T-helper 2 cell treated with Interferon-gamma antibody and Interleukin-4, amounts not matched to agents 5 μg/mL and 100 μg/mL, for 36 hours (primary cell): Measurements from ENCODE around the gene DAO.
A peak's percentile ranks its signal among the peaks of the same experiment; 100 is the strongest.

Experiments
- DNase-seq: peaks from one replicate; pipeline ENCODE4 v3.0.0; 2021; ENCODE audit warnings: low spot score
- H3K27ac Mint-ChIP-seq: one replicate; pipeline ENCODE4 v1.8.0; 2021; ENCODE audit warnings: mild to moderate bottlenecking, mixed read lengths
- H3K27me3 Mint-ChIP-seq: one replicate; pipeline ENCODE4 v1.8.0; 2021; ENCODE audit warnings: low read depth, mixed read lengths
- H3K36me3 Mint-ChIP-seq: one replicate; pipeline ENCODE4 v1.8.0; 2021; ENCODE audit warnings: low read depth, mixed read lengths
- H3K4me1 Mint-ChIP-seq: one replicate; pipeline ENCODE4 v1.8.0; 2021; ENCODE audit warnings: low read depth, mixed read lengths
- H3K4me3 Mint-ChIP-seq: one replicate; pipeline ENCODE4 v1.8.0; 2022; ENCODE audit warnings: mild to moderate bottlenecking, moderate library complexity, mixed read lengths
- H3K9me3 Mint-ChIP-seq: one replicate; pipeline ENCODE4 v1.8.0; 2021; ENCODE audit warnings: mixed read lengths

DAO gene

DNA sequence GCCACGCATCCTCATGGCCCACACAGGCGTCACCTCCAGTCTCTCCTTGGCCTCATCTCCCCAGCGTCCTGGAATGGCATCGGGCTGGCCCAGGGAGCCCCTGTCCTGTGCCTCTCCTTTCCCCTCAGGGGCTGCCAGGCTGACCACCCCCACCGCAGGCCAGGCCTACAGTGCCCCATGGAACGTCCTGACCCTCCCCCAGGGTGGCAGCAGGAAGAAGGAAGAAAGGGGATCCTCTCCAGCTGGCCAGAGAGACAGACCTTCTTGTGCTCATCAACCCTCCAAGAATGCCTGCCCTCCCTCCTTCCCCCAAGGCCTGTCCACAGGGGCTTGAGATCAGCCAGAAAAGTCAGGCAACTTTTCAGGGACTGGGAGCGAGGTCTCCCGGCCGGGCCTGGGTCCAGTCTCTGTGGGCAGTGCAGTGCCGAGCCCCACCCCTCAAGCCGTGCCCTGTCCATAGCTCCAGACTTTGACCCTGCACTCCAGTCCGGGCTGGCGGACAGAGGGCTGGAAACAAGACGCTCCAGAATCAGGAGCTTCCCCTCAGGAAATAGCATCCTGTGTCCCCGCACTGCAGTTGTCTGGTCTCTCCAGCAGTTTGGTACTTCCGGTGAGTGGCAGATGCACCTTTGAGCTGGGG is at the start of gene DAO:
Gene DAO (plus strand): TSS at position 478 of the 640 bp plus-strand sequence. CDS start 4,915 bp downstream, outside the sequence.
- H3K27ac Mint-ChIP-seq = no peak within 1 kb of the TSS
- DNase-seq = no peak
- peaks cover 10% of the 10 kb centered on the region for H3K4me1 Mint-ChIP-seq

DNA sequence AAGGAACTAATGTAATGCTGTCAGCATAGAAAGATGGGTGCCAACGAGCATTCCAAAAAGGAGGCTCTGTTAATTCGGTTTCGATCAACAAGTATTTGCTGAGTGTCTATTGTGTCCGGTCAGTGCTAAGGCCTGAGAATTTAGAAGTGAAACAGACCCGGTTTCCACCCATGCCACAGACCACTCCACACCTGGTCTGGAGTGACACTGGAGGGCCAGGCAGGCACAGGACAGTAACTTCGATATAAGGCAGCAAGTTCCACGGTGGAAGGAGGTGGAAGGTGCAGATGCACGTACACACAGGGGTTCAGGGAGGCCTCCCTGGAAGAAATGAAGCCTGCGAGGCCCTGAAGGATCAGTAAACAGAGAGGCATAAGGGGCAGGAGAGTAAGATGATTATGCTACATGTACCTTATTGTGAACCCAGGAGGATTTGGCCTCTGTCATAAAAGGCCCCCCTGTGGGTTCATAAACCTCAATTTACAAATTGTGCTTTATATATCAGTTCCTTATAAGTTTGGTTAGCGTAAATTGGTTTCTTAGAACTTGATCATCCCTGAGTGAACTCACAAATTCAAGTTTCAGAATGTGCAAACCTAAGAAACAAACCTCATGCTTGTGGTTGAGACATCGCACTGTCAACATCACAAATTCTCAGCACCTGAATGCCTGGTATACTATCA is 48.4 kb upstream of the DAO start:
- H3K4me3 Mint-ChIP-seq = peak overlapping the region; percentile 47
- H3K9me3 Mint-ChIP-seq = no peaks in the 10 kb centered on the region
- H3K27me3 Mint-ChIP-seq = no peaks in the 10 kb centered on the region
- DNase-seq = peak; percentile 16
- peaks cover 74% of the 10 kb centered on the region for H3K4me1 Mint-ChIP-seq
- peak overlapping the region; percentile 80 for H3K27ac Mint-ChIP-seq
- H3K36me3 Mint-ChIP-seq = peaks cover 70% of the 10 kb centered on the region

More for the DNA sequence above, at the start of gene DAO:
- Mint-ChIP-seq H3K4me3 (no peak within 1 kb of the TSS), H3K9me3 (peaks cover 4% of the 10 kb centered on the region), H3K36me3 (no peaks in the 10 kb centered on the region), H3K27me3 (no peaks in the 10 kb centered on the region)

DNA sequence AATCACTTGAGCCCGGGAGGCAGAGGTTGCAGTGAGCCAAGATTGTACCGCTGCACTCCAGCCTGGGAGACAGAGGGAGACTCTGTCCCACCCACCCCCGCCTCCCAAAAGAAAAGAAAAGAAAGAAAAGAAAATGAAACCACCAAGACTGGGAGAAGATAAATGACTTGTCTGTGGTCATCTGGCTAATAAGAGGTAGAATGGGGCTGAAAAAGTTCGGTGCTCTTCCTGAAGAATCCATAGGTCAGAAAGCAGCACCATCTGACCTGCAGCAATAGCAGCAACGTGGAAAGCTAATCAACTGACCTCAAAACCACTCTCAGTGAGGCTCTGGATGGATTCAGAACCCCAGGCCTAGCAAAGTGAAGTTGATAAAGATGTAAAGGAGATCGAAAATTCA is 47.7 kb upstream of the DAO start:
- H3K27me3 Mint-ChIP-seq = no peaks in the 10 kb centered on the region
- no peak for DNase-seq
- H3K27ac Mint-ChIP-seq = peak overlapping the region; percentile 80
- H3K9me3 Mint-ChIP-seq = no peaks in the 10 kb centered on the region
- peaks cover 66% of the 10 kb centered on the region for H3K36me3 Mint-ChIP-seq
- peak overlapping the region; percentile 51 for H3K4me3 Mint-ChIP-seq
- peaks cover 70% of the 10 kb centered on the region for H3K4me1 Mint-ChIP-seq

DNA sequence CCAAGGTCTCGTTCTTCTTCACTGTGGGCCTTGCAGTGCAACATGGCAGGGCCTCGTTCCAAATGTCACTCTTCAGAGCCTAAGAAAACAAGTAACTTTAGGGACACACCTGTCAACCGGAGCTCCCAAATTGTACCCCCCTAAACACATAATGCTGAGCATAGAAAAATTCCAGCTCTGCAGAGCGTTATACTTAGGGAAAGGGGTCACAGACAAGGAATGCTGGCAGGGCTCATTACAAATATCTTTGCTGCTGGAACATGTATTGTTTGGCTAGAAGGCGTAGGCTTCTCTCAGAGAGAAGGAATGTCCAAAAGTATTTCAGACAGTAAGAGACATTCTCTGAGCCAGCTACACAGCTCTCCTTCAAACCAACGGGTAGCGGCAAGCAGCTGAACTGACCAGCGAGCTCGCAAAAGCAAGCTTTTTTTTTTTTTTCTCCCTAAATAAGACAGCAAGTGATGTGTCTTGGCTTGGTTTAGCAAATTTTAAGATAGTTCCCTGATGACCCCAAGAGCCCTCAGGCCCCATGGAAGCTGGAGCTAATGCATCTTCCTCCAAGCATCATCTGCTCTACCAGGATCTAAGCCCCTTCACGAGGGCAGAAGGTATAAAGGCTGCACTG is 47.0 kb upstream of the DAO start:
- Mint-ChIP-seq H3K4me1 (peaks cover 68% of the 10 kb centered on the region), H3K36me3 (peaks cover 63% of the 10 kb centered on the region), H3K4me3 (no peak overlapping the region), H3K27ac (no peak overlapping the region), H3K27me3 (no peaks in the 10 kb centered on the region), H3K9me3 (no peaks in the 10 kb centered on the region)
- DNase-seq = no peak

DNA sequence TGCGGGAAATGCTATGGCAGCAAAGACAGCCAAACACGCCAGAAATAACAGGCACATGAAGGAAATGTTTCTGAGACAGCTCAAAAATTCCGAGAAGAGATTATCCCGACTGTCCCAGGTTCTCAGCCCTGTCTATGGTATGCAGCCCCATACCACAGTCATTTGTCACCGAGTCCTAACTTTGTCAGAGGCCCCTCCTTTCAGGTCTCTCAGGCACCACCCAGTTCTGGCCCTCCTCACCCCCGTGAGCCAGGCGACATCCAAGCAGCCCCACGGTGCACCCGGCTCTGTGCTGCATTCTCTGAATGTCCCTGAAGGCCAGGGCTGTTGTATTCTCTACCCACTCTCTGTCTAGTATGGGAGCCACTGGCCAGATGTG is 46.5 kb upstream of the DAO start:
- Mint-ChIP-seq H3K4me3 (no peak overlapping the region), H3K27me3 (no peaks in the 10 kb centered on the region), H3K36me3 (peaks cover 65% of the 10 kb centered on the region), H3K4me1 (peaks cover 70% of the 10 kb centered on the region), H3K27ac (no peak overlapping the region), H3K9me3 (no peaks in the 10 kb centered on the region)
- DNase-seq = no peak

DNA sequence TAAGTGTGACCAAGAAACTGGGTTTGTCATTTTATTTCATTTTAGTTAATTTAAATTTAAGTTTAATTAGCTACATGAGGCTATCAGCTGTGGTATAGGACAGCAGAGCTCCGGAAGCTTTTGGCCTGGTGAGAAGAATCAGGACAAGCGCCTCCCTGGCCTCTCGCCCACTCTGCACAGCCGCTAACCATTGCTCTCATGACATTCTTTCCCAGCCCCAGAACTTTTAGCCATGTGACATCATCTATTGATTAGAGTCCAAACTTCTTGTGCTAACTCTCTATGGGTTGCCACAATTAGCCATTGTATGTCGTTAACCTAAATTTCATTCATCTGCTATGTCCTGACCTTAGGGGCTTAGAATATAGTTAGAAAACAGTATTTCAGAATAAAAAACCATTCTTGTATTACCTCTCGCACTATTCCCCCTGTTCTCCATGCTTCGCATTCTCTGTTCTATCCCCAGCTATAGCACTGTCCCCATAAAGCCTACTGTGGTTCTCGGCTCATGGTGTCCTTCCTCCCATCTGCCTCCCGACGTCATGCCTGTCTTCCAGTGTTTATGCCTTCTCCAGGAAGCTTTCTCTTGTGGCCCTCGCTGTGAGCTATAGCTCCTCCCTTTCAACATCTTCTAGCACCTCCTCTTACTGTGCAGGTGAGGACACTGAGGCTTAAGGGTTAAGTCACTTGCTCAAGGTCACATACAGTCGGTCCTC is 46.0 kb upstream of the DAO start:
- peaks cover 71% of the 10 kb centered on the region for H3K4me1 Mint-ChIP-seq
- peaks cover 66% of the 10 kb centered on the region for H3K36me3 Mint-ChIP-seq
- no peak for DNase-seq
- no peak overlapping the region for H3K4me3 Mint-ChIP-seq
- H3K27me3 Mint-ChIP-seq = no peaks in the 10 kb centered on the region
- H3K27ac Mint-ChIP-seq = peak overlapping the region; percentile 10
- H3K9me3 Mint-ChIP-seq = no peaks in the 10 kb centered on the region

DNA sequence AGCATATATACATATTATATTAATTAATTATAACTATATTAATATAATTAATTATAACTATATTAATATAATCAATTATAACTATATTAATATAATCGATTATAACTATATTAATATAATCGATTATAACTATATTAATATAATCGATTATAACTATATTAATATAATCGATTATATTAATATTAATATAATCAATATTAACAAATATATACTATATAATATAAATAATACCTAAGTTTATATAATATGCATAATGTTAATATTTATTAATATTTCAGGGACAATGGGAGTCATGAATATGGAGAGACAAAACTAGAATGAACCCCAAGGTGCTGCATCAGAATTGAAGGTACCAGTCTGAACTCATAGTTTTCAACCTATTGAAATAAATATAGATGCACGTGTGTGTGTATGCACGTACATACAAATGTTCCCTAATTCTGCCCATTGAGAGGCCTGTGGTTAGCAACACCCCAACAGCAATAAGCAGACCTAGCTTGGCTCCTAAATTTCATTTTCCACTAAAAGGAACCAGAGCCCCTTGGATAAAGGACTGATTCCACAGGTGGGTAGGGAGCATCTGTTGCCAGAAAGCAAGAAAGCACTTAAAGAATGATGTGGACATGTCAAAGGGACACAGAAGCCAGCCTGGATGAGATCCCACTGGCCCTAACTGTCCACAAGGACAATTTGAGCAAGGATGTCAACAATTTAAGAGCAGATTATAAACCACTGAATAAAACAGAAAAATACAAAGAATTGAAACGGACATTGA is 43.8 kb upstream of the DAO start:
- Mint-ChIP-seq H3K27me3 (no peaks in the 10 kb centered on the region), H3K4me3 (peak overlapping the region; percentile 39), H3K36me3 (peaks cover 56% of the 10 kb centered on the region), H3K27ac (peak overlapping the region; percentile 72), H3K4me1 (peaks cover 69% of the 10 kb centered on the region), H3K9me3 (no peaks in the 10 kb centered on the region)
- no peak for DNase-seq

DNA sequence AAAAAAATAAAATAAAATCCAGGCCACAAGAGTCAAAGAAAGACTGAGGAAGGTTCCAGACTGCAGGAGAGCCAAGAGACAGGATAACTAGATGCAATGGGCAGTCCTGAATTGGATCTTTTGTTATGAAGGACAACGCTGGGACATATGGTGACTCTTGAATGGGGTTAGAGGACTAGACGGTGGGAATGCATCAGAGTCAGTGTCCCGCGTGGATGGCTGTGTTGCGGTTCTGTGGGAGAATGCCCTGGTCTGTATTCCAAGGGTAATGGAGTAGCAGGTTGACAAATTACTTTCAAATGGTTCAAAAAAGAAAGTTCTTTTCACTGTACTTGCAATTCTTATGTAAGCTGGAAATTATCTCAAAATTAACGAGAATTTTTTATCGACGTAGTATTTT is 42.7 kb upstream of the DAO start:
- H3K36me3 Mint-ChIP-seq = peaks cover 52% of the 10 kb centered on the region
- H3K4me1 Mint-ChIP-seq = peaks cover 59% of the 10 kb centered on the region
- peak overlapping the region; percentile 58 for H3K4me3 Mint-ChIP-seq
- H3K27ac Mint-ChIP-seq = peak overlapping the region; percentile 89
- H3K9me3 Mint-ChIP-seq = no peaks in the 10 kb centered on the region
- DNase-seq = no peak
- H3K27me3 Mint-ChIP-seq = no peaks in the 10 kb centered on the region

DNA sequence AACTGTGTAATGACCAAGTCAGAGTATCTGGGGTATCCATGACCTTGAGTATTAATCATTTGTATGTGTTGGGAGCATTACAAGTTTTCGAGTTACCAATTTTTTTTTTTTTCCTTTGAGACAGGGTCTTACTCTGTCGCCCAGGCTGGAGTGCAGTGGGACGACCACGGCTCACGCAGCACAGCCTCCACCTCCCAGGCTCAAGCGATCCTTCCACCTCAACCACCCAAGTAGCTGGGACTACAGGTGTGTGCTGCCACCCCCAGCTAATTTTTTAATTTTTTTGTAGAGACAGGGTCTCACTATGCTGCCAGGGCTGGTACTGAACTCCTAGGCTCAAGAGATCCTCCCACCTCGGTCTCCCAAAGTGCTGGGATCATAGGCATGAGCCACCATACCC is 42.2 kb upstream of the DAO start:
- H3K27ac Mint-ChIP-seq = peak overlapping the region; percentile 89
- no peak for DNase-seq
- H3K36me3 Mint-ChIP-seq = peaks cover 52% of the 10 kb centered on the region
- H3K27me3 Mint-ChIP-seq = no peaks in the 10 kb centered on the region
- H3K4me1 Mint-ChIP-seq = peaks cover 55% of the 10 kb centered on the region
- H3K4me3 Mint-ChIP-seq = peak overlapping the region; percentile 58
- no peaks in the 10 kb centered on the region for H3K9me3 Mint-ChIP-seq

DNA sequence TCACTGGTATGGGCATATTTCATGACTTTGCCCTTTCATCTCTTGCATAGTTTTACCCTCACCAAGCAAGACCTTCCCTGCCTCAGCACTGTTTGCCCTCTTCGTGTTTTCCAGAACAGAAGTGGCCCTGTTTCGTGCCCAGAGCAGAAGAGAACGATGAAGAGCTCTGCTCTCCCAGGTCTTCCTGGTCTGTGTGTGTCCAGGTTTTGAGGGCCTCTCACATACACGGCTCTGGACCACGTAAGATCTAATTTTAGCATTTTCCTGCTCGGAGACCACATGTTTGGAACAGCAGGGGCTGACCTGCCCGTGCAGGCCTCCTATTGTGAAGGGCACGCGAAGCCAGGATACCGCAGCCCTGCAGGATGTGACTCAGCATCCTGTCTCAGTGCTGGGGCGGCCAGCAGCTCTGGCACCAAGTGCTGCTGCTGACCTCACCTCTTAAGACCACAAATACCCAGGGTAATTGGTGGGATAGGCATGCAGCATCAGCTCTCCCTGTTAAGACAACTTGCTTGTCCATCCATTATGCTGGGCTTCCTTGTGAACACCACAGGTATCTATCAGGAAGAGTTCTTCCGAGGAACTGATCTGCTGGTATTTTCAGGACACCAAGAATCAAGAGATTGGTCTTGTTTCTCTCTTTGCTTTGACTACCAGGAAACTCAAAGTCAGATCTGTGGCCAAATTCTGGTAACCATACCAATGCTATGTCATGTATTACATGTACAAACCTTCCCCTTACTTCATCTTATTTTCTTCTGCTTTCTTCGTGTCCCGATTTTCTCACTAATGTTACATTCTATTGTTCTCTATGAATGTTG is 41.5 kb upstream of the DAO start:
- peaks cover 49% of the 10 kb centered on the region for H3K36me3 Mint-ChIP-seq
- peak overlapping the region; percentile 89 for H3K27ac Mint-ChIP-seq
- peaks cover 53% of the 10 kb centered on the region for H3K4me1 Mint-ChIP-seq
- no peaks in the 10 kb centered on the region for H3K9me3 Mint-ChIP-seq
- H3K4me3 Mint-ChIP-seq = peak overlapping the region; percentile 58
- H3K27me3 Mint-ChIP-seq = no peaks in the 10 kb centered on the region
- peak; percentile 86 for DNase-seq

DNA sequence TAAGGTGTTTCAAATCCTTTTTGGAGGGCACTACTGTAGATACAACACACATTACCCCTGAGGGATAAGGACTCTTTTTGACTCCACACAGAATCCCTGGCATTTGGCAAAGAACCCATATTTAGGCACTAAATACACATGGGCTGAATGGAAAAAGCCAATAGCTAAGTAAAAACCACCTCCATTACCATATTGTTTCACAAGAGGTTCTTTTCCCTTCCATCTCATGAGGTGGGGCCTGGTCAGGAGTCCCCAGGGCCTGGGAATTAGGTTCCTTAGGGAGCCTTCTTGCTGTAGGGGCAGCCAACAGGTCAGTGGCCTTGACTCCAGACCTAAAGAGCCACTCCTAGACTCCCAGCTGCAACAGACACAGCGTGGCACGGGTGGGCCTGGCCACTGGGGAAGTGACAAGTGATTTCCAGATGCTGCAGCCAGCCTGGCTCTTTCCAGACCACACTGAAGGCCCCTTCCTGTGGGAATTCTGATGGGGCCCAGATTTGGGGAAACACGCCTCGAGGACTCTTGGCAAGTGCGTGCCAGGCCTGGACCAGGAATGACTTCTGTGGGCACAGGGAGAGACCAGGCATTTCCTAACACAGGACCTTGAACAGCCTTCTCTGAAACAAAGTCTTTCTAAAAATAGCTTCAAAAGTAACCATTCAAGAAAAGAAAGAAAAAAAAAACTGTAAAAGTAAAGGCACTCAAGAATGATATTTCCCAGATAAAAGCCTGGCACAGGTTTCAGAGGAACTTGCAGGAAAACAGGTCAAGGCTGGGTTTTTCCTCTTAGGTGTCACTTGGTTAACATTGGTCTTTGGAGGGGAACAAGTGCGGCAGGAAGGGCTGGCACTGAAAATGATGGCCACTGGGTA is 40.6 kb upstream of the DAO start:
- Mint-ChIP-seq H3K9me3 (no peaks in the 10 kb centered on the region), H3K4me1 (peaks cover 48% of the 10 kb centered on the region), H3K4me3 (peak overlapping the region; percentile 58), H3K36me3 (peaks cover 48% of the 10 kb centered on the region), H3K27me3 (no peaks in the 10 kb centered on the region), H3K27ac (peak overlapping the region; percentile 89)
- no peak for DNase-seq

DNA sequence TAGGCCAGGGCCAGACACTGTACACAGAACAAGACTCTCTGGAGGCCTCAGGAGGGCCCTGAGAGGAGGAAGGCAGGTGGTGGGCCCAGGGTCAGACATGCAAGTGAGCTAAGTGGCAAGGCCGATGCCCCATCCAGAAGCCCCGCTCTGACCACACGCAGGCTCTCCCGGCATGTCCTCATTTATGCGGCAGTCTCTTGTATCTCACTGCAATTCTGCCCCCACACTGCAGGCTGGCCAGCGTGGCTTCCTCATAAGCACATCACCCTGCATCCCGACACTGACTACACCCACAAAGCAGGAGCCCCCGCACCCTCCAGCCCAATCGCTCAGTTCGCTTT is 40.0 kb upstream of the DAO start:
- peaks cover 45% of the 10 kb centered on the region for H3K4me1 Mint-ChIP-seq
- no peaks in the 10 kb centered on the region for H3K27me3 Mint-ChIP-seq
- H3K36me3 Mint-ChIP-seq = peaks cover 44% of the 10 kb centered on the region
- H3K27ac Mint-ChIP-seq = peak overlapping the region; percentile 89
- no peak overlapping the region for H3K4me3 Mint-ChIP-seq
- H3K9me3 Mint-ChIP-seq = no peaks in the 10 kb centered on the region
- DNase-seq = no peak
